ENCODE results near the gene NGRN.
"Not testable (repeated sequence)": the region's sequence is repeated elsewhere in the genome, so short reads cannot be mapped to it uniquely, and the experiment has no call there.

NGRN gene

GRCh38 chr15:90286678-90287077 lies 21.2 kb downstream of the NGRN start:
- TF ChIP-seq CTCF (IDR thresholded peaks at IDR 0.05) = peak; percentile 20
- Histone ChIP-seq H3K36me3 (no peaks in the 10 kb centered on the region), H3K27ac (no peak overlapping the region), H3K9me3 (no peaks in the 10 kb centered on the region), H3K4me1 (ENCODE audit: control insufficient read depth in 1 of 2, insufficient read depth in 1 of 2, low read depth in 1 of 2, low read length in 1 of 2) (no peaks in the 10 kb centered on the region), H3K4me3 (ENCODE audit: low read depth in 1 of 2, low read length in 1 of 2) (no peak overlapping the region), H3K27me3 (no peaks in the 10 kb centered on the region)

GRCh38 chr15:90287101-90287500 lies 21.6 kb downstream of the NGRN start:
- Histone ChIP-seq H3K36me3 (no peaks in the 10 kb centered on the region), H3K27me3 (no peaks in the 10 kb centered on the region), H3K9me3 (no peaks in the 10 kb centered on the region), H3K27ac (no peak overlapping the region), H3K4me3 (ENCODE audit: low read depth in 1 of 2, low read length in 1 of 2) (no peak overlapping the region), H3K4me1 (ENCODE audit: control insufficient read depth in 1 of 2, insufficient read depth in 1 of 2, low read depth in 1 of 2, low read length in 1 of 2) (no peaks in the 10 kb centered on the region)
- TF ChIP-seq CTCF (IDR thresholded peaks at IDR 0.05) = no peak

GRCh38 chr15:90287946-90288345 lies 22.5 kb downstream of the NGRN start:
- no peak for TF ChIP-seq CTCF (IDR thresholded peaks at IDR 0.05)
- H3K36me3 ChIP-seq = no peaks in the 10 kb centered on the region
- H3K4me1 ChIP-seq (ENCODE audit: control insufficient read depth in 1 of 2, insufficient read depth in 1 of 2, low read depth in 1 of 2, low read length in 1 of 2) = no peaks in the 10 kb centered on the region
- H3K4me3 ChIP-seq (ENCODE audit: low read depth in 1 of 2, low read length in 1 of 2) = no peak overlapping the region
- no peaks in the 10 kb centered on the region for H3K27me3 ChIP-seq
- no peak overlapping the region for H3K27ac ChIP-seq
- no peaks in the 10 kb centered on the region for H3K9me3 ChIP-seq

GRCh38 chr15:90291679-90292356 lies 26.3 kb downstream of the NGRN start:
- Histone ChIP-seq H3K9me3 (no peaks in the 10 kb centered on the region), H3K4me1 (ENCODE audit: control insufficient read depth in 1 of 2, insufficient read depth in 1 of 2, low read depth in 1 of 2, low read length in 1 of 2) (peaks cover 0 to 3% of the 10 kb centered on the region in 2 experiments), H3K27ac (no peak overlapping the region), H3K4me3 (ENCODE audit: low read depth in 1 of 2, low read length in 1 of 2) (no peak overlapping the region), H3K36me3 (no peaks in the 10 kb centered on the region), H3K27me3 (peaks cover 5% of the 10 kb centered on the region)
- no peak for TF ChIP-seq CTCF (IDR thresholded peaks at IDR 0.05)

- H3K9me3 ChIP-seq; H3K4me1 ChIP-seq (ENCODE audit: control insufficient read depth in 1 of 2, insufficient read depth in 1 of 2, low read depth in 1 of 2, low read length in 1 of 2); H3K36me3 ChIP-seq; H3K27me3 ChIP-seq; H3K27ac ChIP-seq; H3K4me3 ChIP-seq (ENCODE audit: low read depth in 1 of 2, low read length in 1 of 2): not testable (repeated sequence)
- peak; percentile 66 for TF ChIP-seq CTCF (IDR thresholded peaks at IDR 0.05)
Measured at GRCh38 chr15:90293040-90293810, 27.8 kb downstream of the NGRN start.

Data from neutrophil (primary cell).